ENCODE results near the gene NRN1L.

Gene NRN1L

GRCh38 chr16:67882374-67883145, 2.1 kb upstream of the NRN1L start:
- Histone ChIP-seq H2BK15ac (ENCODE audit: low read length) (no peak overlapping the region), H3K27ac (replicated peaks; ENCODE audit: low read length) (no peak overlapping the region), H3K9ac (ENCODE audit: low read depth, low read length, poor library complexity) (no peak overlapping the region), H3K4ac (ENCODE audit: low read length) (no peak overlapping the region), H3K36me3 (replicated peaks in 1 of 2; ENCODE audit: control insufficient read depth in 2 of 2, insufficient read depth in 2 of 2, low read length in 2 of 2) (peaks cover 62 to 75% of the 10 kb centered on the region in 2 donors), H3K4me3 (ENCODE audit: low read length in 2 of 2) (no peak overlapping the region), H2BK120ac (ENCODE audit: low read depth, low read length) (no peak overlapping the region), H3K18ac (ENCODE audit: low read length) (no peak overlapping the region), H2AFZ (ENCODE audit: low read length) (no peak overlapping the region), H2AK5ac (ENCODE audit: low read depth, low read length) (no peak overlapping the region), H3K4me2 (ENCODE audit: insufficient read depth, low read length, poor library complexity, severe bottlenecking) (no peak overlapping the region), H4K8ac (ENCODE audit: low read depth, low read length) (no peak overlapping the region), H2BK5ac (ENCODE audit: low read length) (no peak overlapping the region), H3K14ac (ENCODE audit: low read length) (no peak overlapping the region), H3K79me1 (ENCODE audit: low read depth, low read length) (peaks cover 5% of the 10 kb centered on the region), H3K9me3 (replicated peaks in 1 of 2; ENCODE audit: control insufficient read depth in 2 of 2, insufficient read depth in 1 of 2, low read depth in 1 of 2, low read length in 2 of 2) (peaks cover 0 to 1% of the 10 kb centered on the region in 2 donors), H4K91ac (ENCODE audit: low read depth, low read length, poor library complexity) (no peak overlapping the region), H3K4me1 (ENCODE audit: control insufficient read depth in 2 of 2, insufficient read depth in 1 of 2, low read depth in 1 of 2, low read length in 2 of 2) (peaks cover 0 to 3% of the 10 kb centered on the region in 2 donors), H3K23ac (ENCODE audit: low read depth, low read length, poor library complexity) (no peak overlapping the region), H2BK12ac (ENCODE audit: low read length) (no peak overlapping the region), H3K27me3 (ENCODE audit: control insufficient read depth in 3 of 3, insufficient read depth in 3 of 3, low read depth in 1 of 3, low read length in 3 of 3) (no peaks in the 10 kb centered on the region)
- DNase-seq (ENCODE audit: low spot score) = no peak
- no CpG with 5 or more reads among the region's 18 CpGs for WGBS, 2 donors (ENCODE audit: extremely low coverage in 2 of 2, insufficient read length in 2 of 2, insufficient replicate concordance in 1 of 2)

DNA sequence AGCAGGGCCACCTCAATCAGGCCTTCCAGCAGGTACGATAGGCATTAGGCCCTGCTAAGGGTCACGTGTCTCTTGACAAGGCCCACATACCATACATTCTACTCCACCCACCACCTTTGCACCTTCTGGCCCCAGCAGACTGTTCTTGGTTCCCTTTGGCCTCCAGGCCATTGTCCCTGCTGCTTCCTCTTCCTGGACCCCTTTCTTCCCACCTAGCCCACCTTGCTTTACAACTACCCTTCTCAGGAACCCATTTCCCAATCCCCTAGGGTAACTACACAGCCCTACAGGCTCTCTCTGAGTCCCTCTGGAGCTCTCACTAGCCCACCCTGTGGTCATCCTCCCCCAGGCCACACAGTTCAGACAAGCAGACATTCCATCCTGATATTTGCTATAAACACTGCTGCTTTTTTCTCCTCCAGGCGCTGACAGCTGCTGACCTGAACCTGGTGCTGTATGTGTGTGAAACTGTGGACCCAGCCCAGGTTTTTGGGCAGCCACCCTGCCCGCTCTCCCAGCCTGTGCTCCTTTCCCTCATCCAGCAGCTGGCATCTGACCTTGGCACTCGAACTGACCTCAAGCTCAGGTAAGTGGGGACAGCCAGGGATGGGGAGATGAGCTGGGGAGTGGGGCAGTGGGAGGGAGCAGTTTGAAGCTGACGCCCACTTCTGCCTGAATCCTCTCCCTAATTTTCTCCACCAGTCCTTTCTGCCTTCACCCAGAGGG, 1.4 kb upstream of the NRN1L start:
- Histone ChIP-seq H2BK12ac (ENCODE audit: low read length) (no peak overlapping the region), H3K36me3 (replicated peaks in 1 of 2; ENCODE audit: control insufficient read depth in 2 of 2, insufficient read depth in 2 of 2, low read length in 2 of 2) (peaks cover 54 to 68% of the 10 kb centered on the region in 2 donors), H4K91ac (ENCODE audit: low read depth, low read length, poor library complexity) (no peak overlapping the region), H3K4ac (ENCODE audit: low read length) (no peak overlapping the region), H2AK5ac (ENCODE audit: low read depth, low read length) (no peak overlapping the region), H3K23ac (ENCODE audit: low read depth, low read length, poor library complexity) (no peak overlapping the region), H2BK5ac (ENCODE audit: low read length) (no peak overlapping the region), H3K4me2 (ENCODE audit: insufficient read depth, low read length, poor library complexity, severe bottlenecking) (no peak overlapping the region), H3K4me3 (ENCODE audit: low read length in 2 of 2) (no peak overlapping the region), H2BK120ac (ENCODE audit: low read depth, low read length) (no peak overlapping the region), H2AFZ (ENCODE audit: low read length) (no peak overlapping the region), H3K9me3 (replicated peaks in 1 of 2; ENCODE audit: control insufficient read depth in 2 of 2, insufficient read depth in 1 of 2, low read depth in 1 of 2, low read length in 2 of 2) (peaks cover 0 to 1% of the 10 kb centered on the region in 2 donors), H4K8ac (ENCODE audit: low read depth, low read length) (no peak overlapping the region), H2BK15ac (ENCODE audit: low read length) (no peak overlapping the region), H3K79me1 (ENCODE audit: low read depth, low read length) (peaks cover 5% of the 10 kb centered on the region), H3K27me3 (ENCODE audit: control insufficient read depth in 3 of 3, insufficient read depth in 3 of 3, low read depth in 1 of 3, low read length in 3 of 3) (no peaks in the 10 kb centered on the region), H3K9ac (ENCODE audit: low read depth, low read length, poor library complexity) (no peak overlapping the region), H3K18ac (ENCODE audit: low read length) (no peak overlapping the region), H3K14ac (ENCODE audit: low read length) (no peak overlapping the region), H3K27ac (replicated peaks; ENCODE audit: low read length) (no peak overlapping the region), H3K4me1 (ENCODE audit: control insufficient read depth in 2 of 2, insufficient read depth in 1 of 2, low read depth in 1 of 2, low read length in 2 of 2) (peaks cover 0 to 3% of the 10 kb centered on the region in 2 donors)
- WGBS, 2 donors (ENCODE audit: extremely low coverage in 2 of 2, insufficient read length in 2 of 2, insufficient replicate concordance in 1 of 2) = no CpG with 5 or more reads among the region's 6 CpGs
- DNase-seq (ENCODE audit: low spot score) = no peak

DNA sequence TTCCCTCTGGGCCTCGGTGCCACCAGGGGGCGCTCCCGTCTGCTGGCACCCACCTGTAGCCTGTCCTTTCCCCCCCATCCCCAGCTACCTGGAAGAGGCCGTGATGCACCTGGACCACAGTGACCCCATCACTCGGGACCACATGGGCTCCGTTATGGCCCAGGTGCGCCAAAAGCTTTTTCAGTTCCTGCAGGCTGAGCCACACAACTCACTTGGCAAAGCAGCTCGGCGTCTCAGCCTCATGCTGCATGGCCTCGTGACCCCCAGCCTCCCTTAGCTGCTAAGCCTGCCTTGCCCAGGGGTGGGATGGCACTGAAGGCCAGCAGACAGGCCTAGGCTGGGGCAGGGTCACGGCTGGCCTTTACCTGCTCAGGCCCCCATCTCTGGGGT, 818 bp upstream of the NRN1L start:
- Histone ChIP-seq H4K8ac (ENCODE audit: low read depth, low read length) (no peak overlapping the region), H3K36me3 (replicated peaks in 1 of 2; ENCODE audit: control insufficient read depth in 2 of 2, insufficient read depth in 2 of 2, low read length in 2 of 2) (peaks cover 49 to 62% of the 10 kb centered on the region in 2 donors), H3K27me3 (ENCODE audit: control insufficient read depth in 3 of 3, insufficient read depth in 3 of 3, low read depth in 1 of 3, low read length in 3 of 3) (no peaks in the 10 kb centered on the region), H2BK12ac (ENCODE audit: low read length) (no peak overlapping the region), H2AFZ (ENCODE audit: low read length) (no peak overlapping the region), H3K9ac (ENCODE audit: low read depth, low read length, poor library complexity) (no peak overlapping the region), H3K18ac (ENCODE audit: low read length) (peak overlapping the region; percentile 12), H3K9me3 (replicated peaks in 1 of 2; ENCODE audit: control insufficient read depth in 2 of 2, insufficient read depth in 1 of 2, low read depth in 1 of 2, low read length in 2 of 2) (peaks cover 0 to 1% of the 10 kb centered on the region in 2 donors), H3K4me3 (ENCODE audit: low read length in 2 of 2) (no peak overlapping the region), H3K4me1 (ENCODE audit: control insufficient read depth in 2 of 2, insufficient read depth in 1 of 2, low read depth in 1 of 2, low read length in 2 of 2) (peaks cover 0 to 3% of the 10 kb centered on the region in 2 donors), H3K4ac (ENCODE audit: low read length) (no peak overlapping the region), H2BK120ac (ENCODE audit: low read depth, low read length) (no peak overlapping the region), H3K14ac (ENCODE audit: low read length) (no peak overlapping the region), H3K4me2 (ENCODE audit: insufficient read depth, low read length, poor library complexity, severe bottlenecking) (no peak overlapping the region), H4K91ac (ENCODE audit: low read depth, low read length, poor library complexity) (no peak overlapping the region), H3K79me1 (ENCODE audit: low read depth, low read length) (peaks cover 5% of the 10 kb centered on the region), H2BK5ac (ENCODE audit: low read length) (no peak overlapping the region), H2AK5ac (ENCODE audit: low read depth, low read length) (no peak overlapping the region), H3K23ac (ENCODE audit: low read depth, low read length, poor library complexity) (peak overlapping the region; percentile 16), H3K27ac (replicated peaks; ENCODE audit: low read length) (peak overlapping the region; percentile 42), H2BK15ac (ENCODE audit: low read length) (no peak overlapping the region)
- WGBS, 2 donors (ENCODE audit: extremely low coverage in 2 of 2, insufficient read length in 2 of 2, insufficient replicate concordance in 1 of 2) = no CpG with 5 or more reads among the region's 11 CpGs
- DNase-seq (ENCODE audit: low spot score) = peak; percentile 45

DNA sequence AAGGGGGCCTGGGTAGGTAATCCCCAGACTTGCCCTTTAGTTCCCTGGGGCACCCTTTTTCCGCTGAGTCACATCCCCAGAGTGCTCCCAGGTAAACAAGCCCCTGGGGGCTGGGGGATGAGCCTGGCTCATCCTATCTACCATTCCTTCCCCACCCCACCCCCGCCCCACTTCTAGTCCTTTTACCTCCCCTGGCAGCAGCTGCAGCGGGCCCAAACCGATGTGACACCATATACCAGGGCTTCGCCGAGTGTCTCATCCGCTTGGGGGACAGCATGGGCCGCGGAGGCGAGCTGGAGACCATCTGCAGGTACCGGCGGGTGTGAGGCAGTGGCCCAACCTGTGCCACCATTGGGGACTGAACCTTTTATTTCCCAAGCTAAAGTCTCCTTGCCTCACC, 860 bp downstream of the NRN1L start:
- WGBS, 2 donors (ENCODE audit: extremely low coverage in 2 of 2, insufficient read length in 2 of 2, insufficient replicate concordance in 1 of 2) = no CpG with 5 or more reads among the region's 12 CpGs
- Histone ChIP-seq H2BK15ac (ENCODE audit: low read length) (no peak overlapping the region), H3K79me1 (ENCODE audit: low read depth, low read length) (peaks cover 2% of the 10 kb centered on the region), H2BK5ac (ENCODE audit: low read length) (no peak overlapping the region), H3K4me3 (ENCODE audit: low read length in 2 of 2) (no peak overlapping the region), H2AFZ (ENCODE audit: low read length) (no peak overlapping the region), H3K4ac (ENCODE audit: low read length) (no peak overlapping the region), H3K4me2 (ENCODE audit: insufficient read depth, low read length, poor library complexity, severe bottlenecking) (no peak overlapping the region), H4K8ac (ENCODE audit: low read depth, low read length) (no peak overlapping the region), H2BK120ac (ENCODE audit: low read depth, low read length) (no peak overlapping the region), H3K9ac (ENCODE audit: low read depth, low read length, poor library complexity) (peak overlapping the region; percentile 4), H2BK12ac (ENCODE audit: low read length) (no peak overlapping the region), H3K23ac (ENCODE audit: low read depth, low read length, poor library complexity) (no peak overlapping the region), H3K27me3 (ENCODE audit: control insufficient read depth in 3 of 3, insufficient read depth in 3 of 3, low read depth in 1 of 3, low read length in 3 of 3) (no peaks in the 10 kb centered on the region), H3K27ac (replicated peaks; ENCODE audit: low read length) (no peak overlapping the region), H2AK5ac (ENCODE audit: low read depth, low read length) (peak overlapping the region; percentile 14), H3K36me3 (replicated peaks in 1 of 2; ENCODE audit: control insufficient read depth in 2 of 2, insufficient read depth in 2 of 2, low read length in 2 of 2) (peaks cover 33 to 45% of the 10 kb centered on the region in 2 donors), H3K14ac (ENCODE audit: low read length) (no peak overlapping the region), H4K91ac (ENCODE audit: low read depth, low read length, poor library complexity) (no peak overlapping the region), H3K18ac (ENCODE audit: low read length) (no peak overlapping the region), H3K9me3 (replicated peaks in 1 of 2; ENCODE audit: control insufficient read depth in 2 of 2, insufficient read depth in 1 of 2, low read depth in 1 of 2, low read length in 2 of 2) (peaks cover 0 to 1% of the 10 kb centered on the region in 2 donors), H3K4me1 (ENCODE audit: control insufficient read depth in 2 of 2, insufficient read depth in 1 of 2, low read depth in 1 of 2, low read length in 2 of 2) (peaks cover 0 to 3% of the 10 kb centered on the region in 2 donors)
- no peak for DNase-seq (ENCODE audit: low spot score)

Data from neuronal stem cell (in vitro differentiated cells).